ENCODE measurements around the gene LYRM4. TPM values are rescaled to one million over a fixed set of nuclear protein-coding genes. Genes with fewer than 3 reads are reported as not detected.

The LYRM4 gene
- total RNA-seq, 1 experiment from 2014 or later: 44.3 TPM

DNA sequence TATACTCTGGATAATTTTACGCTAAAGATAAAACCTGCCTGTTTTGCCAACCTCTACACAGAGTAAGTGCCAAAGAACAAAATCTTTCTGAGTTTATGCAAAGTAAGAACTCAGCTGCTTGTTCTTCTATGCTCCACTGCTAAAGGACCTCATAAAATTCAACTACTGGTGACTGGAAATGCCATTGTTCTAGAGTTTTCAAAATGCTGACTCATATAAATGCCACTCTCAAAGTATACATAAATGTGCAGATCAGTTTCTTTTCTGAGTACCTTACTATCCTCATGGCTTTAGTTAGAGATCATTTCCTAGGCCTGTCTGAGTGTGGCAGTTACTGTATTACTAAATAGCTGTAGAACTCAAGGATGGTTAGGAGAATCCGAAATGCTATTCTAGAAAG is 45.6 kb downstream of the LYRM4 start:
- H3K27ac Mint-ChIP-seq: no peak overlapping the region
- no CpG with 5 or more reads among the region's 2 CpGs for WGBS (ENCODE audit: extremely low coverage, insufficient read length, low lambda C conversion rate)
- no peak for DNase-seq

More for the DNA sequence above, 45.6 kb downstream of the LYRM4 start:
- Histone ChIP-seq H3K4me2 (ENCODE audit: insufficient read depth, insufficient read length, low read length) (no peak overlapping the region), H2BK120ac (ENCODE audit: low read depth, low read length, poor library complexity, severe bottlenecking) (no peak overlapping the region), H3K9ac (ENCODE audit: extremely low read depth, insufficient read length, low read length) (no peak overlapping the region), H2AK5ac (ENCODE audit: insufficient read length, low read length) (no peak overlapping the region), H3K4me1 (ENCODE audit: insufficient read depth, low read length) (no peaks in the 10 kb centered on the region), H3K56ac (ENCODE audit: insufficient read length, low read depth, low read length) (no peak overlapping the region), H3T11ph (ENCODE audit: low read length) (no peak overlapping the region), H2BK20ac (ENCODE audit: low read depth, low read length, poor library complexity, severe bottlenecking) (no peak overlapping the region), H4K91ac (ENCODE audit: insufficient read length, low read depth, low read length) (no peak overlapping the region), H3K79me1 (ENCODE audit: insufficient read depth, low read depth, low read length, poor library complexity, severe bottlenecking) (no peaks in the 10 kb centered on the region), H3K23me2 (ENCODE audit: insufficient read length, low read depth, low read length, poor library complexity, severe bottlenecking) (no peaks in the 10 kb centered on the region), H3K4ac (ENCODE audit: low read depth, low read length) (no peak overlapping the region), H2BK5ac (ENCODE audit: insufficient read length, low read length) (no peak overlapping the region), H3K9me3 (ENCODE audit: control insufficient read depth, low read depth, low read length) (no peaks in the 10 kb centered on the region), H2AFZ (ENCODE audit: low read length) (no peak overlapping the region), H4K5ac (ENCODE audit: insufficient read length, low read depth, low read length) (no peak overlapping the region), H4K20me1 (ENCODE audit: control insufficient read depth, insufficient read depth, insufficient read length) (no peaks in the 10 kb centered on the region), H3K27me3 (ENCODE audit: insufficient read depth, low read length) (no peaks in the 10 kb centered on the region), H3K18ac (ENCODE audit: insufficient read length, low read depth, low read length) (no peak overlapping the region), H2BK12ac (ENCODE audit: insufficient read length, low read depth, low read length) (no peak overlapping the region), H3K27ac (ENCODE audit: insufficient read length, low read depth, low read length) (no peak overlapping the region), H4K8ac (replicated peaks; ENCODE audit: insufficient read length, low read depth, low read length) (no peak overlapping the region), H3K14ac (ENCODE audit: insufficient read depth, low read length) (no peak overlapping the region), H2BK15ac (ENCODE audit: low read depth, low read length) (no peak overlapping the region), H3K79me2 (ENCODE audit: insufficient read depth, low read length) (no peaks in the 10 kb centered on the region), H3K23ac (ENCODE audit: insufficient read length, low read depth, low read length) (no peak overlapping the region)
- no peaks in the 10 kb centered on the region for H3K9me3 Mint-ChIP-seq
- H3K4me1 Mint-ChIP-seq: peaks cover 8 to 15% of the 10 kb centered on the region in 2 experiments
- H3K4me3 Mint-ChIP-seq: no peak overlapping the region
- TF ChIP-seq, protein P1, sequence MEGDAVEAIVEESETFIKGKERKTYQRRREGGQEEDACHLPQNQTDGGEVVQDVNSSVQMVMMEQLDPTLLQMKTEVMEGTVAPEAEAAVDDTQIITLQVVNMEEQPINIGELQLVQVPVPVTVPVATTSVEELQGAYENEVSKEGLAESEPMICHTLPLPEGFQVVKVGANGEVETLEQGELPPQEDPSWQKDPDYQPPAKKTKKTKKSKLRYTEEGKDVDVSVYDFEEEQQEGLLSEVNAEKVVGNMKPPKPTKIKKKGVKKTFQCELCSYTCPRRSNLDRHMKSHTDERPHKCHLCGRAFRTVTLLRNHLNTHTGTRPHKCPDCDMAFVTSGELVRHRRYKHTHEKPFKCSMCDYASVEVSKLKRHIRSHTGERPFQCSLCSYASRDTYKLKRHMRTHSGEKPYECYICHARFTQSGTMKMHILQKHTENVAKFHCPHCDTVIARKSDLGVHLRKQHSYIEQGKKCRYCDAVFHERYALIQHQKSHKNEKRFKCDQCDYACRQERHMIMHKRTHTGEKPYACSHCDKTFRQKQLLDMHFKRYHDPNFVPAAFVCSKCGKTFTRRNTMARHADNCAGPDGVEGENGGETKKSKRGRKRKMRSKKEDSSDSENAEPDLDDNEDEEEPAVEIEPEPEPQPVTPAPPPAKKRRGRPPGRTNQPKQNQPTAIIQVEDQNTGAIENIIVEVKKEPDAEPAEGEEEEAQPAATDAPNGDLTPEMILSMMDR (conservative IDR thresholded peaks at IDR 0.05): no peak
- peaks cover 5 to 19% (median 6%) of the 10 kb centered on the region in 3 experiments for H3K36me3 Mint-ChIP-seq (ENCODE audit: insufficient read depth in 1 of 3, low read depth in 3 of 3)
- H3K27me3 Mint-ChIP-seq (ENCODE audit: low read depth): no peaks in the 10 kb centered on the region

Data from H9 (cell line).